Measurements from ENCODE around the gene AGAP1.

The AGAP1 gene

DNA sequence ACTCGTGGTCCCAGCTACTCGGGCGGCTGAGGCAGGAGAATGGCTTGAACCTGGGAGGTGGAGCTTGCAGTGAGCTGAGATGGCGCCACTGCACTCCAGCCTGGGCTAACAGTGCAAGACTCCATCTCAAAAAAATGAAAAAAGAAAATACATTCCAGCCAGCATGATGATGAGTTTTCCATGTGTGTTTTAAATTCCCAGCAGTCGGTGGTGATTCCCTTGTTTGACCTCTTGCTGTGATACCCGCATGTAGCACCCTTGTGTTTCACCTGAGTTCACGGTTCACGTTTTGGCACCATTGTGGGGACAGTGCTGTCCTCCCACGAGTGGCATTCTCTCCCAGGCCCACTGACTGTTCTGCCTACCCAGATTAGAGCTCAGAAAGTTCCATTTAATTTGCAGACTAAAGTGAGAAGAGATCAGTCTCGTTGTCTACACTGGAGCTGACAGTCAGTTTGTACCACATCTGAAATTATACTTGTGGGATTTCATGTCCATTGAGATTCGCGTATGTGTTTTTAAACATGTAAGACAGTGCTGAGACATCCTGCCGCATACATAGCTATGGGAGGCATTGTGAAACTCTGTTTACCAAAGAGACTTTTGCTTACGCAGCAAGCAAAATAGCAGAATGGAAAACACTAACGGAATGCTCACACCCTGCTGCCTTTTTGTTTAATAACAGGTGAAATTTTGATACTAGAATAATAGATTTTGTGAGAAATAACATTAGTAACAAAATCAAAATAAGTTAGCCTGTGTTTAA lies 517.3 kb downstream of the AGAP1 start:
- Mint-ChIP-seq H3K27me3 (peaks cover 23% of the 10 kb centered on the region), H3K27ac (no peak overlapping the region), H3K9me3 (no peaks in the 10 kb centered on the region), H3K4me1 (peaks cover 9% of the 10 kb centered on the region), H3K4me3 (no peak overlapping the region)
- ATAC-seq (no peak), DNase-seq (no peak)

DNA sequence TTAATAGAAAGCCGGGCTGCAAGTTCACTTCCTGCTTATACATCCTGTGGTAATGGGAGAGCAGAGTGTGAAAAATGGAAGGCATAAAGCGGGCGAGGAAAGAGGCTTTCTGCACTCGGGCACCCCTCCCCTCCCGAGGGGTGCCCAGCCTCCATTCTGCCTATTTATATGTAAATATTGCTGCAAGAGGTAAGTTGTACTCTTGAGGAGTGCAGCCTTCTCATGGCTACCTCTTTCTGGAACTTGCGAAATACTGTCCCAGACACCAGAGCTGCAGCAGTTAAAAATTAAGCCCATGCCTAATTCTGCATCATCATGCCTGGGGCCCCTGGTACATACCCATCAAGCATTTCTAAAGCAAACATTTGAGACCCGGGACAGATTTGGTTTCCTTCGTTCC lies 518.3 kb downstream of the AGAP1 start:
- Mint-ChIP-seq H3K27ac (no peak overlapping the region), H3K4me3 (no peak overlapping the region), H3K27me3 (peaks cover 23% of the 10 kb centered on the region), H3K4me1 (peaks cover 9% of the 10 kb centered on the region), H3K9me3 (no peaks in the 10 kb centered on the region)
- DNase-seq (no peak), ATAC-seq (no peak)

- H3K4me3 Mint-ChIP-seq, result no peak overlapping the region
- peaks cover 23% of the 10 kb centered on the region for H3K27me3 Mint-ChIP-seq
- no peak for ATAC-seq
- H3K27ac Mint-ChIP-seq, result no peak overlapping the region
- H3K4me1 Mint-ChIP-seq, result peaks cover 9% of the 10 kb centered on the region
- H3K9me3 Mint-ChIP-seq, result no peaks in the 10 kb centered on the region
- DNase-seq, result no peak
Observed at GRCh38 chr2:236014408-236015131, 520.7 kb downstream of the AGAP1 start.

DNA sequence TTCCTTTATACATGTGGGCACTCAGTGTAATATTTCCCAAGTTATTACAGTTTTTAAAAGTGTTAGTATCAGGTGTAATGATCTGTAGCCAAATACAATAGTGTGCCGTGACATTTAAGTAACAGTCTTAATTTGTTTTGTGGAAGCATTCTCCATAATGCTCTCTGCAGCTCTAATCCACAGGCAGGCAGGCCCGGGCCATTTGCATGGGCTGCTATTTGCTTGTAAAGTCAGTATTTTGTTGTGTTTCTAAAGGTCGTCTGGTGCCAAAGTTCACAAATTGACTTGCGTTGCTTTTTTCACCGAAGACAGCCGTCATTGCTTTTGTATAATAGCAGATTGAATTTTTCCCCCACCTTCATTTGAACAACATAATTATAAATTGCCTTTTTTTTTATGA lies 521.3 kb downstream of the AGAP1 start:
- Mint-ChIP-seq H3K9me3 (no peaks in the 10 kb centered on the region), H3K4me1 (peaks cover 9% of the 10 kb centered on the region), H3K4me3 (no peak overlapping the region), H3K27ac (no peak overlapping the region), H3K27me3 (peaks cover 23% of the 10 kb centered on the region)
- DNase-seq (no peak), ATAC-seq (no peak)

DNA sequence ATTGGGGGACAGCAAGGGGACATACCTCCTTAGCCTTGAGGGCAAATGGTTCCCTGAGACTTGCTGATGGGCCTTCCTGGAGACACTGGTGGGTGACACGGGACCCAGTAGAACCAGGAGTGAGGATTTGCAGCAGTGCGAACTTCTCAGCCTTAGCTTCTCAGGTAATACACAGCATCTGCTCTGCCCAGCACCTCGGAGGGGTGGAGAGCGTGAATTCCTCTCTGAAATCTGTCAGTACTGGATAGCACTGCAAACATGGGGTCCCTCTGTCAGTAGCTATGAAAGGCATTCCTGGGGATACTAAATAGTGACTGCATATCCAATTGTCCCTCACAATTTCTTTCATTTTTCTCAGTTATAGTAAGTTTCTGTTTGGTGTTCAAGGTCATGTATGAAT lies 522.7 kb downstream of the AGAP1 start:
- ATAC-seq (no peak), DNase-seq (no peak)
- Mint-ChIP-seq H3K4me3 (no peak overlapping the region), H3K27me3 (peaks cover 23% of the 10 kb centered on the region), H3K4me1 (peaks cover 9% of the 10 kb centered on the region), H3K27ac (no peak overlapping the region), H3K9me3 (no peaks in the 10 kb centered on the region)

DNA sequence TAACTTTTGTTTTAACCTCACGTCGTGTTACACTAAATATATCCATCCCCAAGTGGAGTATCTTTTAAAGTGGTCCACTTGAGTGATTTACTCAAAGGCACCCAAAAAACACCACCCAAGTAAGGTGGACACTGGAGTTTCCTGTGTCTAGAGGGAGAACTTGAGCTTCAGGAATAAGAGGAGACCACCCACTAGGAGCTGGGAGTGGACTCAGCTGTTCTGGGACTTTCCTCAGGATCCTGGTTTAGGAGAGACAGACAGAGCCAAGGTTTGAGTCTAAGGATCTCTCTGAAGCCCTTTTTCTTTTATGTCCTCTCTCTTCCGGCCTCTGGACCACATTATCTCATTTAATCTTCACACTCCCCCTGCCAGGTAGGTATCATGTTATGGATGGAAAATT lies 523.6 kb downstream of the AGAP1 start:
- Mint-ChIP-seq H3K4me1 (peaks cover 9% of the 10 kb centered on the region), H3K4me3 (no peak overlapping the region), H3K27me3 (peaks cover 23% of the 10 kb centered on the region), H3K27ac (no peak overlapping the region), H3K9me3 (no peaks in the 10 kb centered on the region)
- ATAC-seq (no peak), DNase-seq (no peak)

DNA sequence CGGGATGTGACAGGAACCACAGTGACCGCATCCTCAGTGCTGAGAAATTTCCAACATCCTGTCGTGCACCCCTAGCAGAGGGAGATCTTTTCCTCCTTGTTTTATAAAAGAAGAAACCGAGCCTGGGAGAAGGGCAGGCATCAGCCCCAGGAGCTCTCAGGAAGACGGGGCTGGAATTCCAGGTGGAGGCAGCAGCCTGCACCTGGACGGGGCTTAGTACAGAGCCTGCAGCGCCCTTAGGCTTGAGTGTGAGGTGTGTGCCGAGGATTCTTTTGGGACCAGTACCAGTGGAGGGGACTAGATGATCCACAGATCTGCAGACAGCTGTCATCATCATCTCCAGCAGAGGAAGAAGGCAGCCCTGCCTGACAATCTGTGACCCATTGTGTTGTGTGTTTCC lies 525.6 kb downstream of the AGAP1 start:
- Mint-ChIP-seq H3K27ac (no peak overlapping the region), H3K4me3 (no peak overlapping the region), H3K9me3 (no peaks in the 10 kb centered on the region), H3K27me3 (peaks cover 22% of the 10 kb centered on the region), H3K4me1 (peaks cover 8% of the 10 kb centered on the region)
- no peak for ATAC-seq
- no peak for DNase-seq

DNA sequence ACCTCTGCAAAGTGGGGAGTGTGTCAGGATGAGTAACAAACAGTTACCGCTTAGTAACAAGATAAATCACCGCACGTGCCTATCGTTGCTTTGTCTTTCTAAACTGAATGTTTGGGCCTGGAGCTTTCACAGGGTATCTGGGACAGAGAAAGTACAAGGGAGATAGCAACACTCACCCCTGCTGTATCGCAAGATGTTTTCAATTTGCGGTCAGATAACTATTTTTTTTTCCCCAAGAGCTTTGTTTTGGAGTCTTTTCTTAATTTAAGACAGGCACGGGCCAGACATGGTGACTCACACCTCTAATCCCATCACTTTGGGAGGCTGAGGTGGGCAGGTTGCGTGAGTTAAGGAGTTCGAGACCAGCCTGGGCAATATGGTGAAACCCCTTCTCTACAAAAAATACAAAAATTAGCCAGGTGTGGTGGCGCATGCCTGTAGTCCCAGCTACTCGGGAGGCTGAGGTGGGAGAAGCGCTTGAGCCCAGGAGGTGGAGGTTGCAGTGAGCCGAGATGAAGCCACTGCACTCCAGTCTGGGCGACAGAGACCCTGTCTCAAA lies 527.7 kb downstream of the AGAP1 start:
- DNase-seq, result no peak

GRCh38 chr2:236022128-236022527 lies 528.3 kb downstream of the AGAP1 start:
- no peak for ATAC-seq
- H3K27me3 Mint-ChIP-seq, result peaks cover 8% of the 10 kb centered on the region
- DNase-seq, result no peak
- no peak overlapping the region for H3K27ac Mint-ChIP-seq
- H3K9me3 Mint-ChIP-seq, result no peaks in the 10 kb centered on the region
- H3K4me3 Mint-ChIP-seq, result no peak overlapping the region
- H3K4me1 Mint-ChIP-seq, result no peaks in the 10 kb centered on the region

More for the DNA sequence above, 527.7 kb downstream of the AGAP1 start:
- Mint-ChIP-seq H3K27me3 (peaks cover 8% of the 10 kb centered on the region), H3K9me3 (no peaks in the 10 kb centered on the region), H3K4me3 (no peak overlapping the region), H3K27ac (no peak overlapping the region), H3K4me1 (no peaks in the 10 kb centered on the region)
- no peak for ATAC-seq

- H3K27me3 Mint-ChIP-seq, result peaks cover 8% of the 10 kb centered on the region
- H3K9me3 Mint-ChIP-seq, result peaks cover 0 to 9% of the 10 kb centered on the region in 2 donors
- no peaks in the 10 kb centered on the region for H3K4me1 Mint-ChIP-seq
- peak overlapping the region in 1 of 2 donors; percentile 33 for H3K27ac Mint-ChIP-seq
- ATAC-seq (no peak), DNase-seq (no peak)
- H3K4me3 Mint-ChIP-seq, result no peak overlapping the region
Observed at GRCh38 chr2:236025892-236026291, 532.0 kb downstream of the AGAP1 start.

GRCh38 chr2:236026841-236027240 lies 533.0 kb downstream of the AGAP1 start:
- DNase-seq, result no peak
- Mint-ChIP-seq H3K9me3 (peaks cover 0 to 11% of the 10 kb centered on the region in 2 donors), H3K27me3 (peaks cover 8% of the 10 kb centered on the region), H3K4me3 (no peak overlapping the region), H3K27ac (peak overlapping the region in 1 of 2 donors; percentile 40), H3K4me1 (no peaks in the 10 kb centered on the region)
- no peak for ATAC-seq

GRCh38 chr2:236028066-236028465 lies 534.2 kb downstream of the AGAP1 start:
- no peaks in the 10 kb centered on the region for H3K4me1 Mint-ChIP-seq
- H3K27me3 Mint-ChIP-seq, result peaks cover 3% of the 10 kb centered on the region
- H3K27ac Mint-ChIP-seq, result no peak overlapping the region
- no peak overlapping the region for H3K4me3 Mint-ChIP-seq
- peaks cover 0 to 11% of the 10 kb centered on the region in 2 donors for H3K9me3 Mint-ChIP-seq
- ATAC-seq, result no peak
- DNase-seq, result no peak

GRCh38 chr2:236033462-236033861 lies 539.6 kb downstream of the AGAP1 start:
- no peaks in the 10 kb centered on the region for H3K27me3 Mint-ChIP-seq
- no peak overlapping the region for H3K27ac Mint-ChIP-seq
- DNase-seq, result no peak
- no peak overlapping the region for H3K4me3 Mint-ChIP-seq
- H3K4me1 Mint-ChIP-seq, result no peaks in the 10 kb centered on the region
- ATAC-seq, result no peak
- peaks cover 0 to 11% of the 10 kb centered on the region in 2 donors for H3K9me3 Mint-ChIP-seq

- no peaks in the 10 kb centered on the region for H3K4me1 Mint-ChIP-seq
- no peaks in the 10 kb centered on the region for H3K27me3 Mint-ChIP-seq
- DNase-seq, result no peak
- no peak overlapping the region for H3K4me3 Mint-ChIP-seq
- H3K9me3 Mint-ChIP-seq, result peaks cover 0 to 8% of the 10 kb centered on the region in 2 donors
- H3K27ac Mint-ChIP-seq, result no peak overlapping the region
- ATAC-seq, result no peak
Observed at GRCh38 chr2:236034974-236035373, 541.1 kb downstream of the AGAP1 start.

GRCh38 chr2:236036045-236036444 lies 542.2 kb downstream of the AGAP1 start:
- Mint-ChIP-seq H3K9me3 (peaks cover 0 to 1% of the 10 kb centered on the region in 2 donors), H3K4me3 (no peak overlapping the region), H3K27me3 (no peaks in the 10 kb centered on the region), H3K4me1 (no peaks in the 10 kb centered on the region), H3K27ac (no peak overlapping the region)
- ATAC-seq (no peak), DNase-seq (no peak)

DNA sequence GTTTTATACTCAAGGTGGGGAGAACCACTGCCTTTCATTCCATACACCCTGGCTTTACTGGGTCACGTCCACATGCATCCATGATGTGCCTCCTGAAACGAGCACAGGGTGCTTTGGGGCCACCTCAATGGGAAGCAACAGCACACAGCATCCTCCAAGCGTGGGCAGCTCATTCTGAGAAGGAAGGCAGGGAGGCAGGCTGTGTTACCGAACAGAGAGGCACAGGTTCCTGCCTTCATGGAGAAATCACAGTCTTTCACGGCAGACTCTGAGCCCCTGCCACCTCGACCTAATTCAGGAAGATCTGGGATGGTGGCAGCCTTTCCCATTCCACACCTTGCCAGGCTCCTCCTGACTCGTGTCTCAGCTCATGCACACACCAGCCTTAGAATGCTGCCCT lies 544.3 kb downstream of the AGAP1 start:
- no peak for DNase-seq
- H3K4me3 Mint-ChIP-seq, result no peak overlapping the region
- no peak overlapping the region for H3K27ac Mint-ChIP-seq

More for the DNA sequence above, 544.3 kb downstream of the AGAP1 start:
- Mint-ChIP-seq H3K9me3 (no peaks in the 10 kb centered on the region), H3K27me3 (peaks cover 11% of the 10 kb centered on the region), H3K4me1 (no peaks in the 10 kb centered on the region)
- ATAC-seq, result no peak
